K562 (cell line): ENCODE results near the gene RHOF. TPM values are rescaled to one million over a fixed set of nuclear protein-coding genes. Genes with fewer than 3 reads are reported as not detected.

ENCODE experiments used
- BACH1 ChIP-seq: fragments of 200-800 bp; sonication (Bioruptor generic); IDR thresholded peaks from 2 replicates; pipeline ENCODE4 v1.6.1; 2016; ENCODE audit warnings: missing genetic modification characterization, missing compliant biosample characterization
- BCLAF1 ChIP-seq, 2 experiments: fragments of 450-650 bp in 1 of 2; IDR thresholded peaks; 2 replicates each; pipeline ENCODE4 v1.6.1; 2011 to 2017; ENCODE audit warnings: low read depth in 2 of 2, antibody characterized with exemption in 1 of 2, borderline replicate concordance in 1 of 2, low read length in 1 of 2, mild to moderate bottlenecking in 1 of 2, mixed read lengths in 1 of 2; ENCODE audit not compliant: control insufficient read depth in 1 of 2
- BRD9 ChIP-seq: fragments of 450-650 bp; IDR thresholded peaks from 2 replicates; pipeline ENCODE4 v1.6.1; 2018; ENCODE audit warnings: low read depth; ENCODE audit not compliant: partially characterized antibody
- CHD1 ChIP-seq: fragments of 200-600 bp; sonication (generic); IDR thresholded peaks from one replicate; pipeline ENCODE4 v1.6.1; 2012; ENCODE audit warnings: mild to moderate bottlenecking, moderate library complexity, low read length, inconsistent platforms
- CTBP1 ChIP-seq: fragments of 450-650 bp; IDR thresholded peaks from 2 replicates; pipeline ENCODE4 v1.6.1; 2016; ENCODE audit warnings: borderline replicate concordance
- NCOA1 ChIP-seq: fragments of 450-650 bp; IDR thresholded peaks from 2 replicates; pipeline ENCODE4 v1.6.1; 2016; ENCODE audit warnings: low read depth
- NFIC ChIP-seq: fragments of 450-650 bp; IDR thresholded peaks from 2 replicates; pipeline ENCODE4 v1.6.1; 2017; ENCODE audit warnings: mild to moderate bottlenecking, inconsistent platforms
- PATZ1 ChIP-seq: fragments of 250-450 bp; sonication (Bioruptor Pico); IDR thresholded peaks from 2 replicates; pipeline ENCODE4 v1.5.0; 2020; ENCODE audit warnings: mild to moderate bottlenecking, borderline replicate concordance
- PHTF2 ChIP-seq: fragments of 250-450 bp; sonication (Bioruptor Pico); IDR thresholded peaks from 2 replicates; pipeline ENCODE4 v1.5.0; 2021; ENCODE audit warnings: mild to moderate bottlenecking
- PTTG1 ChIP-seq: fragments of 450-650 bp; IDR thresholded peaks from 2 replicates; pipeline ENCODE4 v1.6.1; 2016; ENCODE audit warnings: low read depth, mild to moderate bottlenecking, missing genetic modification characterization, missing compliant biosample characterization
- RFX7 ChIP-seq: fragments of 250-450 bp; sonication (Bioruptor Pico); IDR thresholded peaks from 2 replicates; pipeline ENCODE4 v1.5.1; 2021; ENCODE audit warnings: mild to moderate bottlenecking
- SIN3A ChIP-seq, 2 experiments: fragments of 150-350 bp in 1 of 2; IDR thresholded peaks; 2 replicates each; pipeline ENCODE4 v1.6.1; 2011 to 2016; ENCODE audit warnings: borderline replicate concordance in 2 of 2, low read depth in 2 of 2, low read length in 2 of 2, mild to moderate bottlenecking in 2 of 2, moderate library complexity in 2 of 2; ENCODE audit not compliant: control insufficient read depth in 1 of 2
- SMAD1 ChIP-seq: fragments of 150-350 bp; IDR thresholded peaks from 2 replicates; pipeline ENCODE4 v1.6.1; 2014; ENCODE audit warnings: low read length, low read depth; ENCODE audit not compliant: partially characterized antibody
- ZBTB43 ChIP-seq: sonication (generic); formaldehyde crosslinking; IDR thresholded peaks from 2 replicates; pipeline ENCODE4 v1.8.0; 2023; ENCODE audit warnings: mild to moderate bottlenecking, missing genetic modification reagents
- ZBTB8A ChIP-seq: fragments of 450-650 bp; IDR thresholded peaks from 2 replicates; pipeline ENCODE4 v1.6.1; 2018; ENCODE audit warnings: mild to moderate bottlenecking, moderate library complexity; ENCODE audit not compliant: partially characterized antibody
- ZNF184 ChIP-seq: sonication (generic); formaldehyde crosslinking; IDR thresholded peaks from 2 replicates; pipeline ENCODE4 v1.5.0; 2020; ENCODE audit warnings: missing genetic modification reagents
- ZNF511 ChIP-seq: sonication (generic); formaldehyde crosslinking; IDR thresholded peaks from 2 replicates; pipeline ENCODE4 v1.8.0; 2022; ENCODE audit warnings: mild to moderate bottlenecking, missing genetic modification reagents
- ZNF583 ChIP-seq: fragments of 250-450 bp; sonication (Bioruptor Pico); IDR thresholded peaks from 2 replicates; pipeline ENCODE4 v1.4.0; 2020
- ZNF589 ChIP-seq: fragments of 200-800 bp; sonication (Bioruptor generic); IDR thresholded peaks from 2 replicates; pipeline ENCODE4 v1.6.1; 2016; ENCODE audit warnings: low read depth, missing genetic modification characterization, missing compliant biosample characterization
- ZNF644 ChIP-seq: fragments of 200-800 bp; sonication (Bioruptor generic); IDR thresholded peaks from 2 replicates; pipeline ENCODE4 v1.6.1; 2016; ENCODE audit warnings: low read depth, missing genetic modification characterization, missing compliant biosample characterization
- ZSCAN29 ChIP-seq: fragments of 450-650 bp; IDR thresholded peaks from 2 replicates; pipeline ENCODE4 v1.6.1; 2017
- polyA plus RNA-seq, 8 experiments: library from polyadenylated mRNA; depleted of rRNA in 4 of 8; stranded (reverse) in 5 of 8; unstranded in 3 of 8; fragments of >200 nt; fragmentation: Nextera tagmentation in 2 of 8; fragmentation: Illumina TruSeq in 1 of 8; extraction: Ambion mirVana in 2 of 8; extraction: Trizol in 1 of 8; gene quantifications; 2 replicates each; pipeline versions ENCODE4 v1.2.1 to v1.2.3, GENCODE V29; 2011 to 2014; ENCODE audit warnings: inconsistent platforms in 1 of 8, missing spikeins in 1 of 8
- total RNA-seq, 7 experiments: library from RNA; depleted of rRNA in 6 of 7; stranded (reverse); fragments of >200 nt in 6 of 7; fragmentation: Illumina TruSeq in 2 of 7; extraction: Trizol in 2 of 7; gene quantifications; 2 replicates each; pipeline versions ENCODE4 v1.2.1 to v1.2.3, GENCODE V29; 2011 to 2021; ENCODE audit warnings: low replicate concordance in 1 of 7

RHOF gene
- total and polyA plus RNA-seq, 9 of the 15 experiments (the other 6 are each of a cell fraction or from before 2014, with no cell fraction given): 0.13 to 10.1 (median 4.0) TPM

- TF ChIP-seq NFIC: no peak; the same call in 1 of the 2 replicates
- peak; percentile 85 for TF ChIP-seq BRD9
- no peak for TF ChIP-seq PTTG1 (tag)
- 0 out of 2 replicates have a peak, but pooled peaks have one; percentile 53 for TF ChIP-seq PATZ1 (CRISPR knock-in tag)
- TF ChIP-seq SMAD1: no peak
- TF ChIP-seq ZNF589 (CRISPR knock-in tag): 0 out of 2 replicates have a peak, but pooled peaks have one; percentile 58
- peak; percentile 82; the same call in 1 of the 2 replicates for TF ChIP-seq ZNF644
- no peak for TF ChIP-seq CTBP1
- peak; percentile 39; the same call in 1 of the 2 replicates for TF ChIP-seq NCOA1
- TF ChIP-seq ZBTB43: no peak
- TF ChIP-seq ZSCAN29: peak; percentile 20; the same call in 1 of the 2 replicates
- TF ChIP-seq BACH1: 0 out of 2 replicates have a peak, but pooled peaks have one; percentile 39
- peak; percentile 86 for TF ChIP-seq CHD1
- 0 out of 4 replicates have a peak, but pooled peaks of 1 of the 2 experiments have one; percentile 55 for TF ChIP-seq BCLAF1 (IDR thresholded peaks at IDR 0.05; ENCODE audit: borderline replicate concordance in 1 of 2, control insufficient read depth in 1 of 2, low read depth in 2 of 2, low read length in 1 of 2)
- no peak for TF ChIP-seq SIN3A (IDR thresholded peaks at IDR 0.05; ENCODE audit: borderline replicate concordance in 2 of 2, control insufficient read depth in 1 of 2, low read depth in 2 of 2, low read length in 2 of 2)
- TF ChIP-seq ZNF511: no peak
- no peak for TF ChIP-seq ZBTB8A
- 0 out of 2 replicates have a peak, but pooled peaks have one; percentile 62 for TF ChIP-seq RFX7 (CRISPR knock-in tag)
- no peak for TF ChIP-seq ZNF583
- no peak for TF ChIP-seq ZNF184 (CRISPR knock-in tag)
- 0 out of 2 replicates have a peak, but pooled peaks have one; percentile 49 for TF ChIP-seq PHTF2 (CRISPR knock-in tag)
Observed at GRCh38 chr12:121802485-121802842, 9.0 kb upstream of the RHOF start (continued).
